OCI-LY3 (cell line): ENCODE measurements around the gene BIRC6.

ENCODE experiments used
- H2AFZ ChIP-seq: fragments of 200-600, 300-600 bp; shearing (Covaris generic); 2 replicates; pipeline ENCODE4 v1.6.0; 2014; ENCODE audit warnings: antibody characterized with exemption, low read depth, low read length
- H3K27ac ChIP-seq: fragments of 200-600, 300-600 bp; sonication (generic); 2 replicates; pipeline ENCODE4 v1.5.1; 2014; ENCODE audit warnings: mild to moderate bottlenecking, low read length, moderate library complexity, mixed read lengths
- H3K27me3 ChIP-seq: fragments of 200-600, 300-600 bp; sonication (generic); 2 replicates; pipeline ENCODE4 v1.6.1; 2014; ENCODE audit warnings: low read depth, low read length, mixed read lengths
- H3K36me3 ChIP-seq: fragments of 200-600, 300-600 bp; sonication (generic); replicated peaks from 2 replicates; pipeline ENCODE3; 2014; ENCODE audit warnings: low read depth, low read length, mixed read lengths
- H3K4me1 ChIP-seq: fragments of 300-600, 200-600 bp; sonication (generic); 2 replicates; pipeline ENCODE4 v1.6.1; 2014; ENCODE audit warnings: low read length, mixed read lengths
- H3K4me2 ChIP-seq: fragments of 200-600, 300-600 bp; sonication (generic); 2 replicates; pipeline ENCODE4 v1.6.1; 2014; ENCODE audit warnings: low read length, mixed read lengths
- H3K4me3 ChIP-seq: fragments of 300-600, 200-600 bp; sonication (generic); 2 replicates; pipeline ENCODE4 v1.5.1; 2014; ENCODE audit warnings: antibody characterized with exemption, mild to moderate bottlenecking, low read length, moderate library complexity
- H3K79me2 ChIP-seq: fragments of 300-600, 200-600 bp; shearing (Covaris generic); 2 replicates; pipeline ENCODE4 v1.6.1; 2014; ENCODE audit warnings: mild to moderate bottlenecking, low read length, mixed read lengths
- H3K9ac ChIP-seq: fragments of 300-600, 200-600 bp; shearing (Covaris generic); 2 replicates; pipeline ENCODE4 v1.6.0; 2014; ENCODE audit warnings: mild to moderate bottlenecking, low read length, moderate library complexity
- H3K9me3 ChIP-seq: fragments of 200-600, 300-600 bp; shearing (Covaris generic); 2 replicates; pipeline ENCODE4 v1.6.1; 2014; ENCODE audit warnings: low read length, mixed read lengths; ENCODE audit not compliant: insufficient read depth
- H4K20me1 ChIP-seq: fragments of 200-600, 300-600 bp; sonication (generic); 2 replicates; pipeline ENCODE4 v1.6.1; 2016; ENCODE audit warnings: low read length, mixed read lengths; ENCODE audit not compliant: insufficient read depth
- CTCF ChIP-seq: fragments of 200-600, 300-600 bp; sonication (generic); IDR thresholded peaks from 2 replicates; pipeline ENCODE4 v1.5.1; 2014; ENCODE audit warnings: antibody characterized with exemption, low read length, low read depth
- EZH2phosphoT487 ChIP-seq: fragments of 200-600 bp; shearing (Covaris generic); IDR thresholded peaks from 2 replicates; pipeline ENCODE4 v1.6.1; 2018; ENCODE audit warnings: antibody characterized with exemption, mixed run types, low read depth

The BIRC6 gene

GRCh38 chr2:32668254-32668653, 311.4 kb downstream of the BIRC6 start:
- Histone ChIP-seq H3K27ac (no peak overlapping the region), H3K4me3 (no peak overlapping the region), H4K20me1 (no peaks in the 10 kb centered on the region), H3K9me3 (no peaks in the 10 kb centered on the region), H3K4me2 (no peak overlapping the region), H3K79me2 (no peaks in the 10 kb centered on the region), H3K9ac (no peak overlapping the region), H3K36me3 (no peaks in the 10 kb centered on the region), H3K4me1 (no peaks in the 10 kb centered on the region), H3K27me3 (no peaks in the 10 kb centered on the region), H2AFZ (no peak overlapping the region)
- TF ChIP-seq CTCF (no peak), EZH2phosphoT487 (no peak)
